GM23248 (cell line): ENCODE data around the gene CDC42SE2.

Experiments used
- EZH2 ChIP-seq: fragments of 200-600 bp; sonication (generic); IDR thresholded peaks from 2 replicates; pipeline ENCODE4 v1.6.1; 2018; ENCODE audit warnings: antibody characterized with exemption, mild to moderate bottlenecking; ENCODE audit not compliant: insufficient read depth, poor library complexity, severe bottlenecking
- EZH2phosphoT487 ChIP-seq: fragments of 200-600 bp; sonication (generic); IDR thresholded peaks from 2 replicates; pipeline ENCODE4 v1.6.1; 2018; ENCODE audit warnings: antibody characterized with exemption, moderate library complexity, mild to moderate bottlenecking, low read depth; ENCODE audit not compliant: insufficient read depth

- TF ChIP-seq EZH2 (no peak), EZH2phosphoT487 (no peak)
Observed at GRCh38 chr5:131384173-131384572, 120.3 kb downstream of the CDC42SE2 start.
